Epithelial cell of esophagus (primary cell): ENCODE measurements around the gene TAF3.

ENCODE experiments used
- DNase-seq: peaks from one replicate; pipeline ENCODE4 v3.0.0; 2010; ENCODE audit warnings: low read depth
- H3K4me3 ChIP-seq: 2 replicates; pipeline ENCODE4 v1.5.1; 2011; ENCODE audit warnings: mild to moderate bottlenecking, low read length, control low read depth
- TF ChIP-seq, protein P1 (sequence below): IDR thresholded peaks from 2 replicates; pipeline ENCODE4 v1.5.1; 2011; ENCODE audit warnings: low read depth, mild to moderate bottlenecking, low read length, control low read depth, inconsistent platforms; ENCODE audit not compliant: insufficient read depth; ENCODE audit errors: missing control alignments

TAF3 gene

GRCh38 chr10:7928536-7928935 is 110.2 kb downstream of the TAF3 start:
- no peak for DNase-seq
- TF ChIP-seq, protein P1, sequence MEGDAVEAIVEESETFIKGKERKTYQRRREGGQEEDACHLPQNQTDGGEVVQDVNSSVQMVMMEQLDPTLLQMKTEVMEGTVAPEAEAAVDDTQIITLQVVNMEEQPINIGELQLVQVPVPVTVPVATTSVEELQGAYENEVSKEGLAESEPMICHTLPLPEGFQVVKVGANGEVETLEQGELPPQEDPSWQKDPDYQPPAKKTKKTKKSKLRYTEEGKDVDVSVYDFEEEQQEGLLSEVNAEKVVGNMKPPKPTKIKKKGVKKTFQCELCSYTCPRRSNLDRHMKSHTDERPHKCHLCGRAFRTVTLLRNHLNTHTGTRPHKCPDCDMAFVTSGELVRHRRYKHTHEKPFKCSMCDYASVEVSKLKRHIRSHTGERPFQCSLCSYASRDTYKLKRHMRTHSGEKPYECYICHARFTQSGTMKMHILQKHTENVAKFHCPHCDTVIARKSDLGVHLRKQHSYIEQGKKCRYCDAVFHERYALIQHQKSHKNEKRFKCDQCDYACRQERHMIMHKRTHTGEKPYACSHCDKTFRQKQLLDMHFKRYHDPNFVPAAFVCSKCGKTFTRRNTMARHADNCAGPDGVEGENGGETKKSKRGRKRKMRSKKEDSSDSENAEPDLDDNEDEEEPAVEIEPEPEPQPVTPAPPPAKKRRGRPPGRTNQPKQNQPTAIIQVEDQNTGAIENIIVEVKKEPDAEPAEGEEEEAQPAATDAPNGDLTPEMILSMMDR, result no peak
- no peak overlapping the region for H3K4me3 ChIP-seq

DNA sequence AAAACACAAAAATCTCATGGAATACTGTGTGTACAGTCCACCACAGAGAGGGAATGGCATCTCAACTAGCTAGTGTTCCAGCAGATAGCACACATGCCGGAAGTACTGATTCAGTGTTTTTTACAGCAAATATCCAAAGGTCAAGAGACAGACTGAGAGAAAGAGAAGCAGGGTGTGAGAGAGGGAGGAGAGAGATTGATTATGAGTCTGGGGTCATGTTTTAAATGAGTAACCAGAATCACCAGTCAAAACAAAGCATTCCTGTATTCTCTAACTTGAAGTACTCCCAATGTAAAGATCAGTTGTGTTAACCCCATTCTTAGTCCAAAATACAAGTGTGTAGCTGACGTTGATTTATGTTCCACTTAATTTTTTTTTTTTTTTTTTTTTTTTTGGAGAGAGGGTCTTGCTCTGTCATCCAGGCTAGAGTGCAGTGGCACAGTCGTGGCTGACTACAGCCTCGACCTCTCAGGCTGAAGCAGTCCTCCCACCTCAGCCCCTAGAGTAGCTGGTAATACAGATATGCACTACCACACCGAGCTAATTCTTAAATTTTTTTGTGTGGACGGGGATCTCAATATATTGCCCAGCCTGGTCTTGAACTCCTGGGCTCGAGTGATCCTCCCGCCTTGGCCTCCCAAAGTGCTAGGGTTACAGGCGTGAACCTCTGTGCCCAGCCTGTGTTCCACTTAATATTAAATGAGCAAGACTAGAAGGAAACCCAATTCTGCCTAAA is 114.2 kb downstream of the TAF3 start:
- TF ChIP-seq, protein P1, result no peak
- no peak overlapping the region for H3K4me3 ChIP-seq
- DNase-seq, result no peak

- H3K4me3 ChIP-seq, result no peak overlapping the region
- TF ChIP-seq, protein P1, result no peak
- peak; percentile 21 for DNase-seq
Observed at GRCh38 chr10:7933262-7933661, 115.0 kb downstream of the TAF3 start.

DNA sequence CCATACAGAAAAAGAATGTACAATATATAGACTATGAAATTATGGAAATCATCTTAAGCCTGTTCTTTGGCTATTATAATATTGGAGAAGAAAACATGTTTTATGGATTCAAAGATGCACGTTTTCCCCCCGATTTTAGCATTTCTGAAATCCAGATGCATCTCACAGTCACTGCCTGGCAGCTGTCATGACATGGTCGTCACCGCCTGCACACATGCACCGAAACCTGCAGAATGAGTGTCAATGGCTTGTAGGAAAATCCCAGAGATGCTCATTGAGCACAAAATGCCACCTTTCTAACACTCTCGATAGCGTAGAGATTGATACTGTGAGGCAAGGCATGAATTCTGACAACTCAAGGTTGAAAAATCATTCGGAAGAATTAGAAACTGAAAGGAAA is 115.5 kb downstream of the TAF3 start:
- H3K4me3 ChIP-seq, result no peak overlapping the region
- no peak for DNase-seq
- TF ChIP-seq, protein P1, result no peak

DNA sequence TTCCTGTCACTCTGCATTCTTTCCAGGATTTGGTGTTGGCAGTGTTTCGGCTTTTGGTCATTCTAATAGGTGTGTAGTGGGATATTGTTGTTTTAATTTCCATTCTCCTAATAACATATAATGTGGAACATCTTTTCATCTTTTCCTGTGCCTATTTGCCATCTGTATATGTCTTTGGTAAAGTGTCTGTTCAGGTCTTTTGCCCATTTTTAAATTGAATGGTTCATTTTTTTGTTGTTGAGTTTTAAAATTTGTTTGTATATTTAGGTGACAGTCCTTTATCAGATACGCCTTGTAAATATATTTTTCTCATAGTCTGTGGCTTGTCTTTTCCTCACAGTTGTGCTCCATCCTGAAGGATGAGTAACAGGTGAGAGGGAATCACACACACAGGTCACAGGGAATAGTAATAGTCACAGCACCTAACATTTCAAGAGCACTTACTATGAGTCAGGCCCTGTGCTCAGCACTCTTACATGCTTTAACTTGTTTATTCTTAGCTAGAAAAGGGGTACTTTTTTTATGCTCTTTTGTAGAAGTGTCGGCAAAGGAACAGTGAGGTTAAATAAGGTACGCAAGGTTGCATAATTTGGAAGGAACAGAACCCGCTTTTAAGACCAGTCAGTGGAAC is 119.1 kb downstream of the TAF3 start:
- H3K4me3 ChIP-seq, result no peak overlapping the region
- TF ChIP-seq, protein P1, result no peak
- peak; percentile 95 for DNase-seq

- TF ChIP-seq, protein P1, result no peak
- no peak overlapping the region for H3K4me3 ChIP-seq
- no peak for DNase-seq
Observed at GRCh38 chr10:7941576-7941975, 123.3 kb downstream of the TAF3 start.

GRCh38 chr10:7942316-7942715 is 124.0 kb downstream of the TAF3 start:
- TF ChIP-seq, protein P1, result no peak
- no peak overlapping the region for H3K4me3 ChIP-seq
- no peak for DNase-seq
